Peyer's patch (tissue), 4 donors: ENCODE measurements around the gene TRPM3. TPM values are rescaled to one million over a fixed set of nuclear protein-coding genes. Genes with fewer than 3 reads are reported as not detected.

Experiments used
- DNase-seq, 3 donors: peaks; one replicate each; pipeline ENCODE4 v3.0.0-alpha.2; 2017 to 2019
- H3K27ac ChIP-seq, 4 donors: fragments of 200-600 bp; sonication (generic); one replicate each; pipeline ENCODE4 v1.5.1; 2016 to 2019
- H3K27me3 ChIP-seq, 2 donors: fragments of 200-600 bp; sonication (generic); one replicate each; pipeline ENCODE4 v1.5.1; 2019
- H3K36me3 ChIP-seq, 3 donors: fragments of 200-600 bp; sonication (generic); one replicate each; pipeline ENCODE4 v1.5.1; 2016 to 2019
- H3K4me1 ChIP-seq, 4 donors: fragments of 200-600 bp; sonication (generic); one replicate each; pipeline ENCODE4 v1.5.1; 2016 to 2019
- H3K4me3 ChIP-seq, 4 donors: fragments of 200-600 bp; sonication (generic); 1 replicate in 3 of 4; 2 replicates in 1 of 4; pipeline ENCODE4 v1.5.1; 2016 to 2019; ENCODE audit warnings: mild to moderate bottlenecking in 1 of 4
- H3K9me3 ChIP-seq, 4 donors: fragments of 200-600 bp; sonication (generic); one replicate each; pipeline ENCODE4 v1.5.1; 2016 to 2019; ENCODE audit warnings: mild to moderate bottlenecking in 1 of 4
- POLR2A ChIP-seq, 2 donors: fragments of 450-650 bp; IDR thresholded peaks; one replicate each; pipeline ENCODE4 v1.5.1; 2017; ENCODE audit warnings: antibody characterized with exemption in 2 of 2, mild to moderate bottlenecking in 2 of 2, moderate library complexity in 2 of 2
- total RNA-seq, 4 donors: library from RNA; depleted of rRNA; stranded (reverse); fragments of >200 nt; gene quantifications; one replicate each; pipeline ENCODE4 v1.1.0, GENCODE V29; 2016
- TF ChIP-seq, protein P1 (sequence below), 6 experiments: fragments of 450-650 bp in 4 of 6; fragments of 200-600 bp in 2 of 6; sonication (generic) in 1 of 6; IDR thresholded peaks; one replicate each; pipeline ENCODE4 v1.5.1; 2017 to 2019; ENCODE audit warnings: antibody characterized with exemption in 6 of 6, mild to moderate bottlenecking in 3 of 6, moderate library complexity in 1 of 6

Gene TRPM3
- total RNA-seq, 4 donors from 2014 or later = 0.28 to 0.80 TPM; not detected in 2

DNA sequence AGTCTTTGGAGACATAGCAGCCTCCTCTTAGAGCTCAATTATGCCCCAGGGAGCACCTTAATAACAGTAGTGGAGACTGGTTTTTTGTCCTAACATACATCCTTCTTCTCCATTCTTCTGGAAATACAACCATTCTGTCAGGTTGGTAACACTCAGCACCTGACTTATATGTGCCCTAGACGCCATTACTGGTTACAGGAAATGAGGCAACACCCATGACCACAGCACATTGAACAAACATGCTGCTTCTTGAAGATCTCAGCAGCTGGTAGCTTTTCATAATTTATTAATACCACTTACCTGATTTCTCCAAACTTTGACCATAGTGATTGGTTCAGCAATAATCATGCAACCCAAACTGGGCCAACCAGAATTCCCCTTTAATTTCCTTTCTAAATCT lies 25.1 kb upstream of the TRPM3 start:
- H3K27me3 ChIP-seq = no peaks in the 10 kb centered on the region
- no peak for DNase-seq

DNA sequence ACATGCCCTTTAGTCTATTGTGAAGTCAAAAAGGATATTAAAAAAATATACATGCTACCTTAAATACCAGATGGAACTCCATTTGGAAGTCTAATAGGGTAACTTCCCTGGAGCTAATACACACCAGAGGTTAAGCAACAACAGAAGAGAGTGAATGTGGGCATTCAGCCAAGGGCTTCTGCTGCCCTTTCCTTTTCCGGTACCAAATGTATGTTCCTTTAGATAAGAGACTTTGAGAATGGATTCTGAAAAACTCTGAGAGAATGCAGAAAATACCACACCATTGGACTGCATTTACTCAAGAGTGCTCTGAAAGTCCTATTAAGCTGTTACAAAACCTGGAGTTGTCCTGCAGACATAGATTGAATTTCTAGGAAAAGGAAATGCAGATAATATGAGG lies 23.8 kb upstream of the TRPM3 start:
- DNase-seq = no peak
- Histone ChIP-seq H3K27me3 (no peaks in the 10 kb centered on the region), H3K36me3 (no peaks in the 10 kb centered on the region), H3K9me3 (no peaks in the 10 kb centered on the region), H3K27ac (no peak overlapping the region), H3K4me1 (no peaks in the 10 kb centered on the region), H3K4me3 (no peak overlapping the region)
- TF ChIP-seq, protein P1, sequence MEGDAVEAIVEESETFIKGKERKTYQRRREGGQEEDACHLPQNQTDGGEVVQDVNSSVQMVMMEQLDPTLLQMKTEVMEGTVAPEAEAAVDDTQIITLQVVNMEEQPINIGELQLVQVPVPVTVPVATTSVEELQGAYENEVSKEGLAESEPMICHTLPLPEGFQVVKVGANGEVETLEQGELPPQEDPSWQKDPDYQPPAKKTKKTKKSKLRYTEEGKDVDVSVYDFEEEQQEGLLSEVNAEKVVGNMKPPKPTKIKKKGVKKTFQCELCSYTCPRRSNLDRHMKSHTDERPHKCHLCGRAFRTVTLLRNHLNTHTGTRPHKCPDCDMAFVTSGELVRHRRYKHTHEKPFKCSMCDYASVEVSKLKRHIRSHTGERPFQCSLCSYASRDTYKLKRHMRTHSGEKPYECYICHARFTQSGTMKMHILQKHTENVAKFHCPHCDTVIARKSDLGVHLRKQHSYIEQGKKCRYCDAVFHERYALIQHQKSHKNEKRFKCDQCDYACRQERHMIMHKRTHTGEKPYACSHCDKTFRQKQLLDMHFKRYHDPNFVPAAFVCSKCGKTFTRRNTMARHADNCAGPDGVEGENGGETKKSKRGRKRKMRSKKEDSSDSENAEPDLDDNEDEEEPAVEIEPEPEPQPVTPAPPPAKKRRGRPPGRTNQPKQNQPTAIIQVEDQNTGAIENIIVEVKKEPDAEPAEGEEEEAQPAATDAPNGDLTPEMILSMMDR (IDR thresholded peaks at IDR 0.05) = no peak
- TF ChIP-seq POLR2A (IDR thresholded peaks at IDR 0.05) = no peak

More for the DNA sequence above, 25.1 kb upstream of the TRPM3 start:
- no peak overlapping the region for H3K27ac ChIP-seq
- H3K4me1 ChIP-seq = no peaks in the 10 kb centered on the region
- no peaks in the 10 kb centered on the region for H3K36me3 ChIP-seq
- H3K9me3 ChIP-seq = no peaks in the 10 kb centered on the region
- no peak overlapping the region for H3K4me3 ChIP-seq
- TF ChIP-seq, protein P1 (IDR thresholded peaks at IDR 0.05) = no peak
- TF ChIP-seq POLR2A (IDR thresholded peaks at IDR 0.05) = no peak

DNA sequence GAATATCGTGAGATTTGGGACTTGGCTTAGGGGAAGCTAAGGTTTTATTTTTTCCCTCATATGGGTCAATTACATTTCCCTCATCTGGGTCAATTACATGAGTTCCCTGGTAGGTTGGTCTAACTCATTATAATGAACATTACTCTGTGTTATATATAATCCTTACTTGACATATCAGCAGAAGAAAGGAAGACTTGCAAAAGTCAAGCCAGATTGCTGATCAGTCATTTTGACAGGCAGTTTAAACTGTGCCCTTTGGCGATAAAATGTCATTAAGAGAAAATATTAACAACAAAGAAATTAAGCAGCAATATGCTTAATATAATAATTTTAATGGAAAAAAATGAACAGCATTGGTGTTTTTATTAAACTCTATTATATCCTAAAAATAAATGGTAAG lies 23.1 kb upstream of the TRPM3 start:
- DNase-seq = no peak
- Histone ChIP-seq H3K9me3 (no peaks in the 10 kb centered on the region), H3K27me3 (no peaks in the 10 kb centered on the region), H3K27ac (no peak overlapping the region), H3K36me3 (no peaks in the 10 kb centered on the region), H3K4me1 (no peaks in the 10 kb centered on the region), H3K4me3 (no peak overlapping the region)
- TF ChIP-seq POLR2A (IDR thresholded peaks at IDR 0.05) = no peak
- TF ChIP-seq, protein P1 (IDR thresholded peaks at IDR 0.05) = no peak

DNA sequence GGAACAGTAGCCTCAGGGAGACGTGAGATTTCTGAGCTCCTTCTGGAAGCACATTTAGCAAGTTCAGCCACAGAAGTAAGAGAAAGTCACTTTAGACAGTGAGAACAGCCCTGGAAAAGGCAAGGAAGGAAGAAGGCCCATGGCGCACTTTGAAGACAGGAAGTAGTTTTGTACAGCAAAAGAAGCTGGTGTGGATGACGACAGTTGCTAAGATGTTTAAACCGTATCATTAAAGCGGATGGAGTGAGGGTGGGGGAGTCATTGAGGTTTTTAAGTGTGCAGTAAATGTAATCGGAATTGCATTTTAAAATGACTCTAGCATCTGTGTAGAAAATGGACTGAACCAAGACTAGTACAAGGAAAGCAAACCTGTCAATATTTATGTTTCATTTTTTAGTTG lies 15.3 kb upstream of the TRPM3 start:
- no peaks in the 10 kb centered on the region for H3K27me3 ChIP-seq
- H3K4me3 ChIP-seq = no peak overlapping the region
- no peaks in the 10 kb centered on the region for H3K9me3 ChIP-seq
- H3K4me1 ChIP-seq = no peaks in the 10 kb centered on the region
- no peaks in the 10 kb centered on the region for H3K36me3 ChIP-seq
- TF ChIP-seq, protein P1 (IDR thresholded peaks at IDR 0.05) = no peak
- TF ChIP-seq POLR2A (IDR thresholded peaks at IDR 0.05) = no peak
- no peak for DNase-seq
- no peak overlapping the region for H3K27ac ChIP-seq

DNA sequence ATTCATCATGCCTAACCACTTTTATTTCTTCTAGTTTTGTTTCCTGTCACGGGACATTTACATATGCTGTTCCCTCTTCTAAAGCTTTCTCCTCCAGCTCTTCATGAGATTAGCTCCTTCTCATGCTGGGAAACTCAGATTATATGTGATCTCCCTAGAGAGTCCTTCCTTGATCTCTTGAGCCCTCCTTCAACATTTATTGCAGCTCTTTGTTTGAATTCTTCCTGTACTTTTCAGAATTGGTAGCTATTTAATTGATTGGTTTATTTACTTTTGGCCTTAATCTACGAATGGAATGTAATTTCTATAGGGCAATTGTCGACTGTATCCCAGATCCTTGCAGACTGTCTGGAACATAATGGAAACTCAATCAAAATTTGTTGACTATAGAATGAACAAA lies 9.7 kb upstream of the TRPM3 start:
- TF ChIP-seq, protein P1 (IDR thresholded peaks at IDR 0.05) = no peak
- TF ChIP-seq POLR2A (IDR thresholded peaks at IDR 0.05) = no peak
- H3K27me3 ChIP-seq = no peaks in the 10 kb centered on the region
- no peaks in the 10 kb centered on the region for H3K36me3 ChIP-seq
- H3K27ac ChIP-seq = no peak overlapping the region
- DNase-seq = no peak
- H3K4me3 ChIP-seq = no peak overlapping the region
- H3K9me3 ChIP-seq = no peaks in the 10 kb centered on the region
- H3K4me1 ChIP-seq = no peaks in the 10 kb centered on the region

DNA sequence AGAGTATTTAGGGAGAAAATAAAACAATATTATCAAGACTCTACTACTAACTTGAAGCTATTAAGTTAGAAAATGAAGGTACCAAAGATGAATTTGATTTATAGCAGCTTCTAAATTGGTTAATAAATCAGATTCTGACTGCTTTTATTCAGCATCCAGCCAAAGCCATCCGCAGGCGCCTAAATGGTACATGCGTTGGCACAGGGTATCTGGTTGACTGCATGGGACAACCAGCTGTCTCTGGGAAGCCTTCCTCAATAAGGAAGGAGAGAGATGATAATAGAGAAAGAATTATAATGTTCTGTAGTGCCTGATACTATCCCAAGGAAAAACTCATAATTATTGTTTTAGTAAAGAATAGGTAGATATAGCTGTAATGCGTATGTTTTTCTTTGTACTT lies 9.1 kb upstream of the TRPM3 start:
- no peak for DNase-seq
- H3K36me3 ChIP-seq = no peaks in the 10 kb centered on the region
- TF ChIP-seq POLR2A (IDR thresholded peaks at IDR 0.05) = no peak
- TF ChIP-seq, protein P1 (IDR thresholded peaks at IDR 0.05) = no peak

More for the DNA sequence above, 9.1 kb upstream of the TRPM3 start:
- Histone ChIP-seq H3K4me1 (no peaks in the 10 kb centered on the region), H3K9me3 (no peaks in the 10 kb centered on the region), H3K4me3 (no peak overlapping the region), H3K27me3 (no peaks in the 10 kb centered on the region), H3K27ac (no peak overlapping the region)
